PC-9 (cell line): ENCODE measurements around the gene ANKRD11. TPM values are rescaled to one million over a fixed set of nuclear protein-coding genes. Genes with fewer than 3 reads are reported as not detected.

Experiments
- BruUV-seq: library from RNA; stranded (reverse); fragments of 400-500 nt; replicated peaks from 2 replicates; lab custom pipeline; 2021; lab: Mats Ljungman, UMichigan
- CTCF ChIA-PET: fragments of 300-600 bp; sonication (Branson Sonifier 250); formaldehyde crosslinking; loops from one replicate; lab custom pipeline; 2022; ENCODE audit warnings: antibody characterized with exemption; lab: Charles Lee
- POLR2A ChIA-PET: fragments of 300-600 bp; sonication (Branson Sonifier 250); formaldehyde crosslinking; loops from one replicate; lab custom pipeline; 2022; ENCODE audit warnings: antibody characterized with exemption; ENCODE audit not compliant: unreplicated experiment; lab: Charles Lee
- DNase-seq, 2 experiments: peaks; one replicate each; pipeline versions ENCODE4 v3.0.0 to v3.0.0-alpha.2; 2015 to 2022; ENCODE audit warnings: mixed read lengths in 1 of 2
- H2AFZ ChIP-seq: fragments of 200-600 bp; sonication (generic); 2 replicates; pipeline ENCODE4 v1.8.1; 2017; ENCODE audit warnings: antibody characterized with exemption
- H3F3A ChIP-seq: fragments of 200-600 bp; sonication (generic); 2 replicates; pipeline ENCODE4 v1.8.1; 2017; ENCODE audit warnings: antibody characterized with exemption, mild to moderate bottlenecking, low read depth; ENCODE audit not compliant: insufficient read depth
- H3K27ac ChIP-seq: fragments of 200-600 bp; sonication (generic); 2 replicates; pipeline ENCODE4 v1.6.1; 2016; ENCODE audit warnings: mixed run types
- H3K27me3 ChIP-seq: fragments of 200-600 bp; sonication (generic); 2 replicates; pipeline ENCODE4 v1.6.1; 2016; ENCODE audit warnings: low read depth, mixed run types; ENCODE audit not compliant: insufficient read depth
- H3K36me3 ChIP-seq: fragments of 200-600 bp; sonication (generic); 2 replicates; pipeline ENCODE4 v1.6.1; 2016; ENCODE audit warnings: low read depth, mixed run types
- H3K4me1 ChIP-seq: fragments of 200-600 bp; sonication (generic); replicated peaks from 2 replicates; pipeline ENCODE4 v1.6.1; 2016; ENCODE audit warnings: mixed run types; ENCODE audit not compliant: insufficient read depth
- H3K4me2 ChIP-seq: fragments of 200-600 bp; sonication (generic); 2 replicates; pipeline ENCODE4 v1.6.1; 2017; ENCODE audit warnings: mixed run types
- H3K4me3 ChIP-seq: fragments of 200-600 bp; sonication (generic); 2 replicates; pipeline ENCODE4 v1.6.1; 2016; ENCODE audit warnings: mixed run types
- H3K79me2 ChIP-seq: fragments of 200-600 bp; sonication (generic); 2 replicates; pipeline ENCODE4 v1.6.1; 2017; ENCODE audit warnings: low read depth, mixed run types
- H3K9me2 ChIP-seq: fragments of 200-600 bp; sonication (generic); 2 replicates; pipeline ENCODE4 v1.8.1; 2017; ENCODE audit warnings: mild to moderate bottlenecking; ENCODE audit not compliant: insufficient read depth
- H3K9me3 ChIP-seq: fragments of 200-600 bp; sonication (generic); 2 replicates; pipeline ENCODE4 v1.8.1; 2016; ENCODE audit warnings: low read depth; ENCODE audit not compliant: insufficient read depth
- H4K20me1 ChIP-seq: fragments of 200-600 bp; sonication (generic); 2 replicates; pipeline ENCODE4 v1.8.1; 2017; ENCODE audit not compliant: insufficient read depth
- CTCF ChIP-seq: fragments of 200-600 bp; sonication (generic); conservative IDR thresholded peaks from 2 replicates; pipeline ENCODE4 v1.6.1; 2017; ENCODE audit warnings: mixed run types, antibody characterized with exemption, mild to moderate bottlenecking, moderate library complexity
- EZH2 ChIP-seq: fragments of 200-600 bp; sonication (generic); IDR thresholded peaks from 2 replicates; pipeline ENCODE4 v1.8.0; 2017; ENCODE audit warnings: antibody characterized with exemption, low read depth
- intact Hi-C: fragments of 100-400 bp; cut with micrococcal nuclease; formaldehyde crosslinking; loops from one replicate; pipeline ENCODE4 v1.10.0; 2022; ENCODE audit not compliant: unreplicated experiment
- total RNA-seq: library from RNA; stranded (reverse); gene quantifications from 2 replicates; pipeline ENCODE4 v1.2.3, GENCODE V29; 2021

ANKRD11 gene
- total RNA-seq, 1 experiment from 2014 or later: 220 TPM

GRCh38 chr16:89221604-89222003 lies 268.8 kb downstream of the ANKRD11 start:
- peaks cover 15% of the 10 kb centered on the region for H3K79me2 ChIP-seq
- peaks cover 16% of the 10 kb centered on the region for H3K36me3 ChIP-seq
- no peaks in the 10 kb centered on the region for H4K20me1 ChIP-seq
- TF ChIP-seq EZH2 (no peak), CTCF (no peak)
- CTCF ChIA-PET: no interaction called here
- H2AFZ ChIP-seq: no peak overlapping the region
- no peaks in the 10 kb centered on the region for H3K9me2 ChIP-seq
- no TSS peak for BruUV-seq
- no peak overlapping the region for H3K27ac ChIP-seq
- POLR2A ChIA-PET: no interaction called here
- intact Hi-C loops: no loop called here
- no peak for DNase-seq
- H3F3A ChIP-seq: peaks cover 4% of the 10 kb centered on the region; the same call in 1 of the 2 replicates
- H3K4me1 ChIP-seq: 0 out of 2 replicates have a peak, but pooled peaks cover 5% of the 10 kb centered on the region
- H3K27me3 ChIP-seq: no peaks in the 10 kb centered on the region
- H3K4me2 ChIP-seq: no peak overlapping the region
- H3K4me3 ChIP-seq: no peak overlapping the region
- H3K9me3 ChIP-seq: no peaks in the 10 kb centered on the region; the same call in 1 of the 2 replicates

DNA sequence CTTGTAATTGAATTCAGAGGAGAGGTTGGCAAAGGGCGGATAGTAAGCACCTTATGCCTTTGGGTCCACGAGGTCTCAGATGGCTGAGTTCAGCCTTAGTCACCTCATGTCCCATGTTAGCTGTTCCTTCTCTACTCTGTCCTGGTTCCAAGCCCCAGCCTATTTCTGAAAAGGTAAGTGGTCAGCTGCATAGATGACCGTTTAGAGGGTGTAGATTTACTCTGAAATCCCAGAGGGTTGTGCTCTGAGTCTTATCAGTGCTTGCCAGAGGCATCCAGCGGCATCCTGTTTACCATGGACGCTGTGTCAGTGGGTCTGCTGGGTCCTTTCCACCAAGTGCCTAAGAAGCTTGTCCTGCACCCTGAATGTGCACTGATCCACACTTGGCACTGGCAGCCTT lies 271.0 kb downstream of the ANKRD11 start:
- Histone ChIP-seq H3K4me1 (0 out of 2 replicates have a peak, but pooled peaks cover 5% of the 10 kb centered on the region), H3K9me3 (no peaks in the 10 kb centered on the region), H3F3A (peaks cover 4% of the 10 kb centered on the region; the same call in 1 of the 2 replicates), H3K9me2 (no peaks in the 10 kb centered on the region), H3K4me2 (no peak overlapping the region), H3K36me3 (no peaks in the 10 kb centered on the region; the same call in 1 of the 2 replicates), H3K4me3 (no peak overlapping the region), H3K79me2 (peaks cover 15% of the 10 kb centered on the region), H3K27ac (no peak overlapping the region), H2AFZ (no peak overlapping the region), H4K20me1 (no peaks in the 10 kb centered on the region), H3K27me3 (no peaks in the 10 kb centered on the region)
- CTCF ChIA-PET: no interaction called here
- no TSS peak for BruUV-seq
- intact Hi-C loops: loop anchor here (5.0 kb wide), 1 partner anchor 292 kb away; no protein-coding TSS in a partner anchor
- POLR2A ChIA-PET: no interaction called here
- no peak for TF ChIP-seq CTCF
- TF ChIP-seq EZH2: no peak
- DNase-seq: no peak

Other genes starting within 250 kb of the ANKRD11 start
- gene SPG7, start 17.8 kb upstream of the ANKRD11 start, total RNA-seq: 160 and 198 TPM in 2 replicates
- 2,045 and 3,124 TPM in 2 replicates for gene RPL13, start 70.1 kb upstream of the ANKRD11 start, total RNA-seq
- gene CPNE7, start 85.2 kb upstream of the ANKRD11 start, total RNA-seq: 19.5 and 27.8 TPM in 2 replicates
- gene DPEP1, start 123.1 kb upstream of the ANKRD11 start, total RNA-seq: not detected in 2 replicates
- gene CHMP1A, start 167.1 kb upstream of the ANKRD11 start, total RNA-seq: 151 and 237 TPM in 2 replicates
- gene SPATA33, start 167.3 kb upstream of the ANKRD11 start, total RNA-seq: 21.0 and 25.6 TPM in 2 replicates
- gene CDK10, start 196.1 kb upstream of the ANKRD11 start, total RNA-seq: 76.6 and 110 TPM in 2 replicates
- 15.3 and 23.8 TPM in 2 replicates for gene SPATA2L, start 211.1 kb upstream of the ANKRD11 start, total RNA-seq
- 15.2 and 20.4 TPM in 2 replicates for gene VPS9D1, start 230.3 kb upstream of the ANKRD11 start, total RNA-seq
- 28.8 and 32.0 TPM in 2 replicates for gene ZNF276, start 231.0 kb upstream of the ANKRD11 start, total RNA-seq